ENCODE measurements around the gene CARD9. TPM values are rescaled to one million over a fixed set of nuclear protein-coding genes. Genes with fewer than 3 reads are reported as not detected.

Gene CARD9
- total RNA-seq, 1 donor from 2014 or later: 17.6 TPM

- peaks cover 9% of the 10 kb centered on the region for H3K36me3 Mint-ChIP-seq (ENCODE audit: low read depth)
- intact Hi-C loops (cut with micrococcal nuclease): loop anchor here (1.0 kb wide), 2 partner anchors 22 to 36 kb away; partner anchors contain the start of gene SNAPC4
- peak overlapping the region; percentile 60 for H3K4me3 Mint-ChIP-seq (ENCODE audit: low read depth)
- no peak for DNase-seq (ENCODE audit: low spot score)
- H3K9me3 Mint-ChIP-seq: no peaks in the 10 kb centered on the region
- no peak overlapping the region for H3K27ac Mint-ChIP-seq
- H3K27me3 Mint-ChIP-seq (ENCODE audit: low read depth): no peaks in the 10 kb centered on the region
- no peaks in the 10 kb centered on the region for H3K4me1 Mint-ChIP-seq (ENCODE audit: low read depth)
Measured at GRCh38 chr9:136363949-136364748, 9.3 kb downstream of the CARD9 start.

- Mint-ChIP-seq H3K36me3 (ENCODE audit: low read depth) (peaks cover 9% of the 10 kb centered on the region), H3K9me3 (no peaks in the 10 kb centered on the region), H3K27ac (peak within 1 kb of the TSS; percentile 87), H3K27me3 (ENCODE audit: low read depth) (no peaks in the 10 kb centered on the region), H3K4me3 (ENCODE audit: low read depth) (peak within 1 kb of the TSS; percentile 81), H3K4me1 (ENCODE audit: low read depth) (no peaks in the 10 kb centered on the region)
- peak; percentile 90 for DNase-seq (ENCODE audit: low spot score)
- intact Hi-C loops (cut with micrococcal nuclease): loop anchor here (1.0 kb wide), 2 partner anchors 21 to 37 kb away; partner anchors contain the start of gene SNAPC4
Measured at GRCh38 chr9:136363106-136363948, 10.1 kb downstream of the CARD9 start, which contains the start of gene DNLZ. Gene DNLZ, minus strand, starts transcription at chr9:136363744. Its CDS starts 30 bp downstream, at chr9:136363714.

DNA sequence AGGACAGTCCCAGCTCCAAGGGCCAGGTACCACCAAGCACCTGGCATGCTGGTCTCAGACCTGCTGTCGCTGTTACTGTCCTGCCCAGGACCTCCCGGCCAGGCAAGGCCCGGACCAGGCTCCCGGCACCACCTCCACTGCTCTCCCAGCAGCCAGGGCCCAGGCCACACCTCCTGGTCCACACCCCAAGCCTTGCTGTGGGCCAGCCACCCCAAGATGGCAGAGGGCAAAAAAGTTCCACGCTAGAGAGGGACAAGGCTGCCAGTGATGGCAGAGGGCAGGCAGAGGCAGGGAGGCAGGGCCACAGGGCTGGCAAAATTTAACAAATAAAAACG is 11.1 kb downstream of the CARD9 start:
- Mint-ChIP-seq H3K4me1 (ENCODE audit: low read depth) (no peaks in the 10 kb centered on the region), H3K9me3 (no peaks in the 10 kb centered on the region), H3K27ac (no peak overlapping the region), H3K27me3 (ENCODE audit: low read depth) (no peaks in the 10 kb centered on the region), H3K36me3 (ENCODE audit: low read depth) (peaks cover 9% of the 10 kb centered on the region), H3K4me3 (ENCODE audit: low read depth) (no peak overlapping the region)
- intact Hi-C loops (cut with micrococcal nuclease): no loop called here
- no peak for DNase-seq (ENCODE audit: low spot score)

DNA sequence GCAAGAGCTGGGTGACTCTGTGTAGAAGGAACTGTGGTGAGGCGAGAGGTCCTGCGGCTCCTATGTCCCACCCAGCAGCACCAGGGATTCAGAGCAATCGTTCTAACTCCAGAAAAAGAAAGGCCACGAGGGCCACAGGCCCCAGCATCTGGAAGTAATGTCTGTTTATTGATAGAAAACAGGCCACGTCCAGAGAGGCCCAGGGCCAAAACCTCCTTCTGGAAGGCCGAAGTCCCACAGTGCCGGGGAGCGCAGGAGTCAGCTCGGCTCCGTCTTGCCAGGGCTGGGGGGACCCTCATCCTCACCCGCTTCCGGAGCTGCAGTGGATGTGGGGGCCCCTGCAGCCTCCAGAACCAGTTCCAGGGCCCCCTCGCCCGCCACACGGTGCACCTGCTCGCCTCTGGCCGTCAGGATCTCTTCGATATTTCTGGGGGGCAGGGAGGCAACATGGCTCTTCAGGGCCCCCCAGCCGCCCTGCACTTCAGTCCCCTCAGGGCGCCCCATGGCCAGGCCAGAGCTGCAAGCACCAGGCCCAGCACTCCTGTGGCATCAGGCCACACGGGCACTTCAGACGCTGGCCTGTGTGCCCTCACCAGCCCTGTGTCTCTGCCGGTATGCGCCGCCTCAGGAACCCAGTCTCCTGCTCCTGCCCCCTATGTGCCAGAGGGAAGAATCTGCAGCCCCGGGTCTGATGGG is 11.6 kb downstream of the CARD9 start:
- H3K9me3 Mint-ChIP-seq: no peaks in the 10 kb centered on the region
- peaks cover 9% of the 10 kb centered on the region for H3K36me3 Mint-ChIP-seq (ENCODE audit: low read depth)
- no peak for DNase-seq (ENCODE audit: low spot score)
- intact Hi-C loops (cut with micrococcal nuclease): no loop called here
- H3K4me3 Mint-ChIP-seq (ENCODE audit: low read depth): no peak overlapping the region
- H3K27ac Mint-ChIP-seq: no peak overlapping the region
- H3K27me3 Mint-ChIP-seq (ENCODE audit: low read depth): no peaks in the 10 kb centered on the region
- H3K4me1 Mint-ChIP-seq (ENCODE audit: low read depth): no peaks in the 10 kb centered on the region

- no peak overlapping the region for H3K27ac Mint-ChIP-seq
- H3K9me3 Mint-ChIP-seq: no peaks in the 10 kb centered on the region
- DNase-seq (ENCODE audit: low spot score): no peak
- peaks cover 9% of the 10 kb centered on the region for H3K36me3 Mint-ChIP-seq (ENCODE audit: low read depth)
- no peak overlapping the region for H3K4me3 Mint-ChIP-seq (ENCODE audit: low read depth)
- no peaks in the 10 kb centered on the region for H3K4me1 Mint-ChIP-seq (ENCODE audit: low read depth)
- intact Hi-C loops (cut with micrococcal nuclease): no loop called here
- H3K27me3 Mint-ChIP-seq (ENCODE audit: low read depth): no peaks in the 10 kb centered on the region
Measured at GRCh38 chr9:136361047-136361753, 12.3 kb downstream of the CARD9 start.

DNA sequence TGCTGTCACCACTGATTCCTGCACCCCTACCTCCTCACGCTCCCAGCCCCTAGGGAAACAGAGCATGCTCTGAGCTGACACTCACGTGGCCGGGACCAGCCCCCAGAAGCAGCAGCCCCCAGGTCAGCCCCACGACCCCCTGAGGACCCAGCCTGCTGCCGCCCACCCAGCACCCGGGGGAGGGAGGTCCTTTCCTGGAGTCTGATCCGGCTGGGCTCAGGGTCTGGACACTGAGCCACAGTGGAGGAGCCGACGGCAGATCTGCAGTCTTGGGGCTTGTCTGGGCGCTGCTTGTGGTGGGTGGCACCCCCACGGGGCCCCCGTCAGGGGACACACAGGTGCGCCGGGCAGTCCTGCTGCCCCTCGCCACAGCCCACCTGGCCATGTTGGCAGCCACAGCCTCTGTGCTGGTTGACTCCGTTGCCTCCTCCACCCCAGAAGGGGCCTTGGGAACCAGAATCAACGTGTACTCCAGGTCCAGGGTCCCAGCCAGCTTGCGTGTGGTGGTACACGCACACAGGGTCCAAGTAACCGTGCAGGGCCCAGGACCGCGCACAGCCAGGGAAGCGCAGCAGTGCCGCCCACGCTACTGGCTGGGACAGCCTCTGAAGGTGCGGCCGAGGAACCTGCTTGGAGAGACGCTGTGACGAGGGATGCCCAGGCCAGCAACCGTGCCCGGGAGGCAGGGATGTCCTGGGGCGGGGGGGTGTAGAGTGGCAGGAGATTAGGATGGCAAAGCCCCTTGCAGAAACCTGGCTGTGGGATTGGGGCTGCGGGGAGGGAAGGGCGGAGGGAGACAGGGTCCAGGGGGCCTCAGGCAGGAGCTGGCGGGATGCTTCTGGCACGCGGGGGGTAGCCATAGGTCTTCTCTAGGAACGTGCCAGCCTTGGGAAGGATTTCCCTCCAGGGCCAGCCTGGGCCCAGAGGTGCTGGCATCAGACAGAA is 13.4 kb downstream of the CARD9 start:
- intact Hi-C loops (cut with micrococcal nuclease): no loop called here
- H3K4me1 Mint-ChIP-seq (ENCODE audit: low read depth): no peaks in the 10 kb centered on the region

DNA sequence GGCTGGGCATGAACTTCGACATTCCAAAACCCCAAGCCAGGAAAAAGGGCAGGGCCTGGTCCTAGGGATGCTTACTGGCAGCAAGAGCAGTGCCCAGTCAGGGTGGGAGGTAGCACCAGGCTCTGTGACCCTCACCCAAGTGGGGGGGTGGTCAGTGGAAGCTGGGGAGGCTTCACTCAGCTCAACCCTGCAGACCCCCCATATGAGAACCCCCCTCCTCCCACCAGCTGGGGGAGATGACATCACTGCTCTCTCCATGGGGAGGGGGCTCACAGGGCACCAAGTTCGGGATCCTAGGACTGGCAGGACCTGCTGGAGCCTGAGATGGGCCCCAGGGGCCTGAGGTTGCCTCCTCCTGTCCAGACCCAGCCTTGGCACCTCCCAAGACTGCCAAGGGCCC is 14.6 kb downstream of the CARD9 start:
- Mint-ChIP-seq H3K27me3 (ENCODE audit: low read depth) (no peaks in the 10 kb centered on the region), H3K4me1 (ENCODE audit: low read depth) (no peaks in the 10 kb centered on the region), H3K4me3 (ENCODE audit: low read depth) (no peak overlapping the region), H3K9me3 (no peaks in the 10 kb centered on the region), H3K36me3 (ENCODE audit: low read depth) (peaks cover 5% of the 10 kb centered on the region), H3K27ac (no peak overlapping the region)
- DNase-seq (ENCODE audit: low spot score): no peak
- intact Hi-C loops (cut with micrococcal nuclease): no loop called here

More for the DNA sequence above, 13.4 kb downstream of the CARD9 start:
- DNase-seq (ENCODE audit: low spot score): no peak
- H3K4me3 Mint-ChIP-seq (ENCODE audit: low read depth): no peak overlapping the region
- H3K36me3 Mint-ChIP-seq (ENCODE audit: low read depth): peaks cover 6% of the 10 kb centered on the region
- H3K27ac Mint-ChIP-seq: no peak overlapping the region
- H3K9me3 Mint-ChIP-seq: no peaks in the 10 kb centered on the region
- H3K27me3 Mint-ChIP-seq (ENCODE audit: low read depth): no peaks in the 10 kb centered on the region

DNA sequence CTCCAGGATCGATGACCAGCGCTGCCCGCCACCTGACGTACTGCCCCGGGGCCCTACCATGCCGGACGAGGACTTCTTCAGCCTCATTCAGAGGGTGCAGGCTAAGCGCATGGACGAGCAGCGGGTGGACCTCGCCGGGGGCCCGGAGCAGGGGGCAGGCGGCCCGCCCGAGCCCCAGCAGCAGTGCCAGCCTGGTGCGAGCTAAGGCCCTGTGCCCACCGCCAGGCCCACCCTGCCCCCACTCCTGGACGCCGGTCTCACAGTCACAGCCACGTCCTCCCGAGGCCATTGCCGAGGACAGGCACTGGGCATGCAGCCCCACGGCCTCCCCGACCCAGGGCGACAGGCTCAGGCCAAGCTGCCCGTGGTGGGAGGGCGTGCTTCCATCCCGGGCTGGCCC is 15.5 kb downstream of the CARD9 start:
- Mint-ChIP-seq H3K4me3 (ENCODE audit: low read depth) (no peak overlapping the region), H3K4me1 (ENCODE audit: low read depth) (no peaks in the 10 kb centered on the region), H3K9me3 (no peaks in the 10 kb centered on the region), H3K27ac (no peak overlapping the region), H3K27me3 (ENCODE audit: low read depth) (no peaks in the 10 kb centered on the region), H3K36me3 (ENCODE audit: low read depth) (peaks cover 3% of the 10 kb centered on the region)
- intact Hi-C loops (cut with micrococcal nuclease): no loop called here
- DNase-seq (ENCODE audit: low spot score): no peak

- H3K27me3 Mint-ChIP-seq (ENCODE audit: low read depth): no peaks in the 10 kb centered on the region
Measured at GRCh38 chr9:136357202-136357725, 16.2 kb downstream of the CARD9 start.

GRCh38 chr9:136355616-136356557 is 17.6 kb downstream of the CARD9 start:
- no peaks in the 10 kb centered on the region for H3K27me3 Mint-ChIP-seq (ENCODE audit: low read depth)
- intact Hi-C loops (cut with micrococcal nuclease): no loop called here
- H3K27ac Mint-ChIP-seq: no peak overlapping the region
- no peak overlapping the region for H3K4me3 Mint-ChIP-seq (ENCODE audit: low read depth)
- no peak for DNase-seq (ENCODE audit: low spot score)
- H3K36me3 Mint-ChIP-seq (ENCODE audit: low read depth): no peaks in the 10 kb centered on the region
- H3K9me3 Mint-ChIP-seq: no peaks in the 10 kb centered on the region
- H3K4me1 Mint-ChIP-seq (ENCODE audit: low read depth): no peaks in the 10 kb centered on the region

More at GRCh38 chr9:136357202-136357725, 16.2 kb downstream of the CARD9 start:
- Mint-ChIP-seq H3K36me3 (ENCODE audit: low read depth) (no peaks in the 10 kb centered on the region), H3K4me1 (ENCODE audit: low read depth) (no peaks in the 10 kb centered on the region), H3K27ac (no peak overlapping the region), H3K4me3 (ENCODE audit: low read depth) (no peak overlapping the region), H3K9me3 (no peaks in the 10 kb centered on the region)
- no peak for DNase-seq (ENCODE audit: low spot score)
- intact Hi-C loops (cut with micrococcal nuclease): no loop called here
